SIG-M5 (cell line): ENCODE results near the gene CWC27.
"Not testable (repeated sequence)": the region's sequence is repeated elsewhere in the genome, so short reads cannot be mapped to it uniquely, and the experiment has no call there.

Experiments used
- DNase-seq: peaks from one replicate; lab custom pipeline; 2025; lab: John Stamatoyannopoulos, UW

The CWC27 gene

GRCh38 chr5:64839936-64840335 is 71.2 kb downstream of the CWC27 start:
- DNase-seq, result no peak

- no peak for DNase-seq
Observed at GRCh38 chr5:64840958-64841357, 72.2 kb downstream of the CWC27 start.

GRCh38 chr5:64853777-64854176 is 85.0 kb downstream of the CWC27 start:
- no peak for DNase-seq

- no peak for DNase-seq
Observed at GRCh38 chr5:64854855-64855254, 86.1 kb downstream of the CWC27 start.

GRCh38 chr5:64859881-64860280 is 91.2 kb downstream of the CWC27 start:
- DNase-seq, result no peak

GRCh38 chr5:64861281-64861680 is 92.6 kb downstream of the CWC27 start:
- DNase-seq, result no peak

- no peak for DNase-seq
Observed at GRCh38 chr5:64864171-64864570, 95.4 kb downstream of the CWC27 start.

GRCh38 chr5:64865662-64866061 is 96.9 kb downstream of the CWC27 start:
- no peak for DNase-seq

GRCh38 chr5:64869419-64869818 is 100.7 kb downstream of the CWC27 start:
- no peak for DNase-seq

GRCh38 chr5:64872044-64872443 is 103.3 kb downstream of the CWC27 start:
- DNase-seq, result no peak

GRCh38 chr5:64873441-64873840 is 104.7 kb downstream of the CWC27 start:
- DNase-seq, result no peak

GRCh38 chr5:64874753-64875152 is 106.0 kb downstream of the CWC27 start:
- no peak for DNase-seq

GRCh38 chr5:64876203-64876602 is 107.5 kb downstream of the CWC27 start:
- no peak for DNase-seq

GRCh38 chr5:64880821-64881220 is 112.1 kb downstream of the CWC27 start:
- DNase-seq, result no peak

- no peak for DNase-seq
Observed at GRCh38 chr5:64883912-64884311, 115.2 kb downstream of the CWC27 start.

- no peak for DNase-seq
Observed at GRCh38 chr5:64884541-64884940, 115.8 kb downstream of the CWC27 start.

GRCh38 chr5:64887910-64888309 is 119.2 kb downstream of the CWC27 start:
- DNase-seq, result no peak

- no peak for DNase-seq
Observed at GRCh38 chr5:64895748-64896147, 127.0 kb downstream of the CWC27 start.

- DNase-seq, result no peak
Observed at GRCh38 chr5:64899838-64900237, 131.1 kb downstream of the CWC27 start.

- DNase-seq, result no peak
Observed at GRCh38 chr5:64900618-64901017, 131.9 kb downstream of the CWC27 start.

- not testable (repeated sequence) for DNase-seq
Observed at GRCh38 chr5:64907399-64907798, 138.7 kb downstream of the CWC27 start.

GRCh38 chr5:64914396-64914795 is 145.7 kb downstream of the CWC27 start:
- DNase-seq, result no peak

- DNase-seq, result no peak
Observed at GRCh38 chr5:64918083-64918482, 149.4 kb downstream of the CWC27 start.

GRCh38 chr5:64921386-64921785 is 152.7 kb downstream of the CWC27 start:
- DNase-seq, result no peak

- no peak for DNase-seq
Observed at GRCh38 chr5:64923151-64923685, 154.5 kb downstream of the CWC27 start.
